Measurements from ENCODE around the gene PPP4R2.

The PPP4R2 gene

GRCh38 chr3:72964633-72965032, 32.0 kb upstream of the PPP4R2 start:
- no peak for DNase-seq (ENCODE audit: low read depth)
- H3K4me3 ChIP-seq (ENCODE audit: low read depth, low read length), result no peak overlapping the region
- no peak for TF ChIP-seq CTCF (IDR thresholded peaks at IDR 0.05; ENCODE audit: control insufficient read depth, extremely low read depth, insufficient read depth)

DNA sequence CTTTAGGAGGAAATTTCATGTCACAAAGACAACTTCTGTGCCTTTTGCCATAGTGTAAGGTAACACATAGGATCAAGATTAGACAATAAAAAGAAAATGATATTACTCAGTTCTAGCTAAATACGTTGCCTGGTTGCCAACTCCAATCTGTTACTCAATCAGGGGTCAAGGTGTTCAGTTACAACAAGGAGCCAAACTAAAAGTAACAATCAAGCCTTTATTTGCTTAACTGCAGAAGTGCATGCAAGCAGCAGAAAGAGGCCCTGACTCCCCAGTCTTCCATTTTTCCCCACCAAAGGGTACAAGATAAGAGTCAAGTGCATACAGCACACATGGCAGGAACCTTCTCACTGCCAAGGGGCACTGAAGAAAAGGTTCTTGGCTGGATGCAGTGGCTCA, 28.3 kb upstream of the PPP4R2 start:
- no peak for DNase-seq (ENCODE audit: low read depth)
- H3K4me3 ChIP-seq (ENCODE audit: low read depth, low read length), result no peak overlapping the region
- TF ChIP-seq CTCF (IDR thresholded peaks at IDR 0.05; ENCODE audit: control insufficient read depth, extremely low read depth, insufficient read depth), result no peak

GRCh38 chr3:72969766-72970165, 26.8 kb upstream of the PPP4R2 start:
- H3K4me3 ChIP-seq (ENCODE audit: low read depth, low read length), result no peak overlapping the region
- TF ChIP-seq CTCF (IDR thresholded peaks at IDR 0.05; ENCODE audit: control insufficient read depth, extremely low read depth, insufficient read depth), result no peak
- no peak for DNase-seq (ENCODE audit: low read depth)

GRCh38 chr3:72970942-72971341, 25.7 kb upstream of the PPP4R2 start:
- DNase-seq (ENCODE audit: low read depth), result no peak
- H3K4me3 ChIP-seq (ENCODE audit: low read depth, low read length), result no peak overlapping the region
- TF ChIP-seq CTCF (IDR thresholded peaks at IDR 0.05; ENCODE audit: control insufficient read depth, extremely low read depth, insufficient read depth), result no peak

- DNase-seq (ENCODE audit: low read depth), result no peak
- H3K4me3 ChIP-seq (ENCODE audit: low read depth, low read length), result no peak overlapping the region
- no peak for TF ChIP-seq CTCF (IDR thresholded peaks at IDR 0.05; ENCODE audit: control insufficient read depth, extremely low read depth, insufficient read depth)
These were observed 23.9 kb upstream of the PPP4R2 start for GRCh38 chr3:72972706-72973030.

DNA sequence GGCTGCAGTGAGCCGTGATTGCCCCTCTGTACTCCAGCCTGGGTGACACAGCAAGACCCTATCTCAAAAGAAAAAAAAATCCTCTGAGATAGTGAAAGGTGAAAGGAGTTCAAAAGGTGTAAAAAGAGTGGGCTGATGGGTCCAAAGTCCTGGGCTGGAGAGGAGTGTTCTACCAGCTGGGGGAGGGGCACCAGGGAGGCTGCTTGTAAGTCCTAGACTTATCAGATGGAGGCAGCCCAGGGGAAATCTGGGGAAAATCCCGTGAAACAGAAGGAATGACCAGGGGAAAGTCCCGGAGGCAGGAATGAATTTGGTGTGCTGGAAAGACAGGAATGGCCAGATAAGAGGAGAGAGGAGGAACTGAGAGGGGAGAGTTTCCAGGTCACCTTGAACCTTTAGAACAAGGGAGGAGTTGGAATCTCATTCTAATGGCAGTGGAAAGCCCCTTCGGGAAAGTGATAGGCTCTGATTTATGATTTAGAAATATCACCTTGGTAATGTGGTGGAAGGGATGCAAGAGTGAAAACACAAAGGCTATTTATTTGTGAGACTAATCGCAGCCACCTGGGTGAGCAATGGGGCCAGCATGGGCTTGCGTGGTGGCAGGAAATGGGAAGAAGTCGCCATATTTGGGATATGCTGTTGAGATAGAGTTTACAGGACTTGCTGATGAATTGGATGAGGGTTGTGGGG, 23.4 kb upstream of the PPP4R2 start:
- H3K4me3 ChIP-seq (ENCODE audit: low read depth, low read length), result no peak overlapping the region
- TF ChIP-seq CTCF (IDR thresholded peaks at IDR 0.05; ENCODE audit: control insufficient read depth, extremely low read depth, insufficient read depth), result no peak
- DNase-seq (ENCODE audit: low read depth), result no peak

DNA sequence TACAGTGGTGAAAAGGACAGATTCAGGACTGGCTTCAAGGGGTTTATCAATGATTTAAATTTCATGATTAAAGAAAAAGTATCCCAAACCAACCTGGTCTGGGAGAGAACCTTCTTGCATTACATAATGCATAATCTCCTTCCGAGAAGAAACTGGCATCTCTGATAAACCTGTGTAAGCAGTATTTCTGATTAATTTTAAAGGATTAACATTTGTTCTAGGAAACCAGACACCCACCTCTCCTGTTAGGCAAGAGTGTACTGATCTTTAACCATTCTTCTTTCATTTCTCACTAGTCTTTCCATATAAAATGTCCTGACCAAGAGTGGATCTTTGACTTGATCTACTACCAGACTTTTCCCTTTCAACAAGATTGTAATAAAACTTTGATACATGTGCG, 22.8 kb upstream of the PPP4R2 start:
- DNase-seq (ENCODE audit: low read depth), result no peak
- TF ChIP-seq CTCF (IDR thresholded peaks at IDR 0.05; ENCODE audit: control insufficient read depth, extremely low read depth, insufficient read depth), result no peak

More for the DNA sequence above, 22.8 kb upstream of the PPP4R2 start:
- no peak overlapping the region for H3K4me3 ChIP-seq (ENCODE audit: low read depth, low read length)
